ENCODE results near the gene WWOX.
"Not testable (repeated sequence)": the region's sequence is repeated elsewhere in the genome, so short reads cannot be mapped to it uniquely, and the experiment has no call there.

WWOX gene

DNA sequence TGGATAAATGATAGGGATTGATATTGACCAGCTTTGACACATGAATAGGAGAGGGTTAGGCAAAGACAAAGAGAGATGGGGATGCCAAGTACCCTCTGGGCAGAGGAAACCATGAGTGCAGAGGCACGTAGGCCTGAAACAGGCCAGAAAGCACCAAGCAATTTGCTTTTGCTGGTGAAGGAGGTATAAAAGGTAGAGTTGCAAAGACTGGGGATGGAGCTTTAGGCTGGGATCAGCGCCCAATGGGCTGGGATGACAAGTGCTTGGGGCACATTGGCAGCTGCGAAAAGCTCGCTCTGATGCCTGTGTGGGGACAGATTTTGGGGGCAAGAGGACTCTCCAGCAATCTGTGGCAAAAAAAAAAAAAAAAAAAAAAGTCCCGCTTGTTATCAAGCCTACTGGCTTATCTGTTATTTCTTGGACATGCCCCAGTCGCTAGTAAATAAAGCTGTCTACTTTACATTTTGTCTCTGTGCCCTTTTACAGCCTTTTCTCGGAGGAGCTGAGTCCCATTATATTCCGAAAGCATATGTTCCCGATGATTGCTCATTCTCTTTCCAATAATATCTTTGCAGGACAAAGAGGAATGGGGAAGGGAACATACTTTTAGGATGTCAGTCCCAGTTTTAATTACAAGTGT is 922.7 kb downstream of the WWOX start:
- no peak for DNase-seq (ENCODE audit: low read depth)

DNA sequence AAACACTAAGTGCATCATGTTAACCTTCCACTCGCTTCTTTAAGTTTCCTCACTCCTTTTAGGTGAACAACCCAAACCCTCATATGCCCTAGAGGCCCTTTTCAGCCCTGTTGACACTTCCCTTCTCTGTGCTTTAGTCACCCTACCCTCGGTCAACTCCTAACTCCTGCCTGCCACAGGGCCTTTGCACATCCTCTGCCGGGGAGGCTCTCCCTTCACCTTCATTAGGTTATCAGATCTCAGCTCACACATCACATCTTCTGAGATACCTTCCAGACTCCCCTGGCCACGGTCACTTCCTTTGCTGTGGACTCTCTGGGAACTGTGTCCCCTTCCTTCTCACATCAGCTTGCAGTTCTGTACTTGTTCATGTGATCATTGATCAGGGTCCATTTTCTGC is 926.7 kb downstream of the WWOX start:
- DNase-seq (ENCODE audit: low read depth) = no peak

DNA sequence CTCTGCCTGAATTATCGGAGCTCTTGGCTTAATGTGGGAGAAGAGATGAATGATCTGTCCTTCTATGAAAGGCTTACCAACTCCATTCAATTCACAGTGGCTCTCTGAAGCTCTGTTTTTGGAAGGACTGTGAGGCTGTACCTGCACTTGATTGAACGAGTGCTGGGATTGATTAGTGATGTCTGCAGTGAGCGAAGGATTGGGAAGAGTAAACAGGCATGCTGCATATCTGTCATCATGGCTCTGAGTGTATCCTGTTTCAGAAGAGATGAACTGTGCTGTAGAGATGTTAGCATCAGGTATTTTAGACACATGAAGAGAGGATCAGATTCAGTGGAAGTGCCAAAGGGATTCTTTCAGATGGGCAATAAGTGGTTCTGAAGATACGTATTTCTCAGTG is 937.1 kb downstream of the WWOX start:
- DNase-seq (ENCODE audit: low read depth) = no peak

DNA sequence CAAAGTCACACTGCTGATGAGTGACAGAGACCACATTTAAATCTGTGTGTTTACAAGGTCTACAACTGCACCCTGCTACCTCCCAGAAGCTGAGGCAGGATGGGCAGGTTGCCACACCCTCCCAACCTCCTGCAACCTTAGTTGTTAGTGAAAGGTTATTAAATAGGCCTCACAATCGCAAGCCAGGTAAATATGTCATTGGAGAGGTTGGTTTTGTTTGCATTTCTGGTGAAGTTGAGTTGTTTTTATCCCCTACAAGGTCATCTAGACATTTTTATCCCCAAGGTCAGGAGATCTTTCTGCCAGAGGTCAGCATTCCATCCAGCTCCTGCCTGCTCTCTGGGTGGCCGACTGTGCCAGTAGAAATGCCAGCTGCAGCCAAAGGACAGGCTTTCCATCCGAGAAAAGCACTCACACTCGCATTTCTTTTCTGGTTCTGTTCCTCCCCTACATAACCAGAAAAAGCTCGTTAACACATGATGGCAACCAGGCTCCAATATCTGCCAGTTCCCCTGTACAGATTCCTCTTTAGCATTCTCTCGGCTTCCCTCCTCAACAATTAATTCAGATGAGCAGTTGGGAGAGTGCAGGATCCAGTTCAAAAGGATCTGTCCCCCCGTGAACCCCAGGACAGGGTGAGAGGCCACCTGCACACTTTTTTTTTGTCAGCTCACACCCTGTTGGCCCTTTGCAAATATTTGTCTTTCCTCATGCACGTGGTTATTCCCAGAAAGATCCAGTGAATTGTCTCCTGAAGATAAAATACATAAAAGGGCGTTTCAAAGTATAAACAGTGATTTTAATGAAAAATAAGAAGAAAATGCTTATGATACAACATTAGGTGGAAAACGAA is 938.3 kb downstream of the WWOX start:
- DNase-seq (ENCODE audit: low read depth) = no peak

DNA sequence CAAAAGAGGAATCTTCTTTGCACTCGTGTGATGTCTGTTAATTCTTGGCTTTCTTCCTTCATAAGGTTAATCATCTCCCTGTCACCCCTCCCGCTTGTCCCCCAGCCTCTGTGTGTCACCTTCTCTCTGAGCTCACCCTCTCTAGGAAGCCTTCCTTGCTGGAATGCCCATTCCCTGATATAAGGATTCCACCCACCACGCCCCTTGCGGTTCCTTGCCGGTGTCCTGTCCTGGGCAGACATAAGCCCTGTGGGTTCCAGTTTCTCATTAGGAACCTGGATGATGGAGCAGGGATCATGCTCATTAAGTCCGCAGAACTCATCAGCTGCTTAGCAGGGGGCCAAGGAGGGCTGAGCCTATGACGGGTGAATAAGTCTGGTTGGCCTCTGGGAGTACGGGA is 941.8 kb downstream of the WWOX start:
- no peak for DNase-seq (ENCODE audit: low read depth)

DNA sequence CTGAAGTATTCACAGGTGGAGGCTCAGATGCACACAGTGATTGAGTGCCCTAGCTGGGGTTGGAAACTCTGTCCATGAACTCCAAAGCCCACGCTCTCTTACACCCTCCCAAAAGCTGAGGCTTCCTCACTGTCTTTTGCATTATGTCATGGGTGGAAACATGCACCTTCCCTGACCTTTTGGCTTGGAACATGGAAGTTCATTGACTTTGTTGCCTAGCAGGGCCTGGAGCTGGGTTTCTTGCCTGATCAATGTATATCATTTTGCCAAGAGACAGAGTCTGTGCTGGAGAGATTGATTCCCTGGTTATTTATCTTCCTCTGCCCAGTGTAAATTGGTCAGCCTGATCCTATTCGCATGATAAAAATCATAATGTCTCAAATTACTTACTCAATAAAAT is 942.7 kb downstream of the WWOX start:
- no peak for DNase-seq (ENCODE audit: low read depth)

DNA sequence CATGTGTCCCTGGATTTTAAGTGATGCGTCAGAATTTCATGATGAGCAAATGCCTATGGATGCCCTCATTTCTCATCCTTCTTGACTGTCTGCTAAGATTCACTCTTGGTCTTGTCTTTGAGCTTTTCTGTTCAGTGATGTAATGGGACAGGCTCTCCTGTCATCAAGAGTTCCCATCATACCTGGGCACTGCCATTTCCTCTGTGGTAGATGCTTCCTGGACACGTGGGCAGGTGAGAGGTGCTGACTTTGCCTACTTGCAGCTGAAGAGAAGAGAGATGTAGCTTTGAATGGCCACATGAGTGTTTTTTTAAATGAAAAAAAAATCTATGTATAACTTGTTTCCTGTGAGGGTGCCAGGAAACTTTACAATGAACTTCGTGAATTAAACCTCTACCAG is 943.4 kb downstream of the WWOX start:
- DNase-seq (ENCODE audit: low read depth) = peak; percentile 4

DNA sequence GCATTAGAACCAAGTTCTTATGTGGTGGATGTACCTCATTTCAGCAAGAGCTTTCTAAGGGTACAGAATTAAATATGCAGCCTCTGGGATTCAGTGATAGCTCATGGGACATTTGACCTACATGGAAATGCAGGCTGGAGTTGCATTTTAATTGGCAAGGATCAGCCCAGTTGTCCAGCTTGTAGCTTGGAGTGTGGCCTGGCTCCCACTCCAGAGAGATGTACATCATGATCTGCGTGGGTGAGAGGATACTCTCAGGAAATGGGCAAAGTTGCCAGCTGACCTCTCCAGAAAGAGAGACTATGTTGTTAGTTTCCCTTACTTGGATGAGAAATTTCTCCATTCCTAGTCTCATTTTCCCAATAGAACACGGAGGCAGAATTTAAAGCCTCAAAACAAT is 945.7 kb downstream of the WWOX start:
- no peak for DNase-seq (ENCODE audit: low read depth)

DNA sequence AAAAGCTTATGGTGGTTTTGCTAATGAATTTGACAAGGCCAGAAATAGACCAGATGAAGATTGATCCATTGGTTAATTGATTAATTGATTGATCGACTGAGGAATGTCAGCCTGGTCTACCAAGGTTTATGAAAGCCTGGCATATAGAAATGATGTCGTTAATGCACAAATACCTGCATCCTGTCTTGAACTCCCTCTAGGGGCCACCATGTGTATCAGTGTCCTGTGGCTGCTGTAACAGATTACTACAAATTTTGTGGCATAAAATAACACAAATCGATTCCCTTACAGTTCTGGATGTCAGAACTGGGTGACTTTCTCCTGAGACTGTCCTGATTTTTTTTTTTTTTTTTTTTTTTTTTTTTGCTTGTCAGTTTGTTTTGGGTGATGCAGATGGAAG is 947.9 kb downstream of the WWOX start:
- DNase-seq (ENCODE audit: low read depth) = no peak

DNA sequence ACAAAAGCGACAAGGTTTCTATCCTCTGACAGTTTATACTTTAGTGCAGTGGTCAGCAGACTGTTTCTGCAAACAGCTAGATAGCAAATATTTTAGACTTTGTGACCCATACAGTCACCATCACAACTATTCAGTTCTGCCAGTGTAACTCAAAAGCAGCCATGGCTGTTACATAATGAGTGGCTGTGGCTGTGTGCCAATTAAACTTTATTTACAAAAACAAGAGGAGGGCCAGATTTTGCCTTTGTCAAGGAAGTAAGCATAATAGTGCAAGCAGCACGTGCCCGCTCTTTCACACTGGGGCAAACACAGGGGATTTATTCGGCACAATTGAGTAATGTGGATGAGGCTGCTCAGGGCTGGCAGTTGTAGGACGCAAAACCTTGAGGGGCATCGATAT is 949.6 kb downstream of the WWOX start:
- no peak for DNase-seq (ENCODE audit: low read depth)

DNA sequence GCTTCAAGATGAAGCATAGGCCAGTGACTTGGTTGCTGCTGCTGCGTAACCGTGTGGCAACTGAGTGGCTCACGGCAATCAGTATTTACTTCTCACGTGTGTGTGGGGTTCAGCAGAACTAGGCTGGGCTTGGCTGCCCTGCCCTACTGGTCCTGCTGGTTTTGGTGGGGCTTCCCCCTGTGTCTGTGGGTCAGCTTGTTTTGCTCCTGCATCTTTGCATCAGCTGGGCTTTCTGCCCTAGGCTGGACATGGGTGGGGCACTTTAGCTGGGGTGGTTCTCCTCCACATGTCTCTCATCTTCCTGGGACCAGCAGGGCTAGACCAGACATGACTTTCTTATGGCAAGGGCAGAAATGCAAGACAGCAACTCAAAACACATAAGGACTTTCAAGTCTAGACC is 950.6 kb downstream of the WWOX start:
- no peak for DNase-seq (ENCODE audit: low read depth)

DNA sequence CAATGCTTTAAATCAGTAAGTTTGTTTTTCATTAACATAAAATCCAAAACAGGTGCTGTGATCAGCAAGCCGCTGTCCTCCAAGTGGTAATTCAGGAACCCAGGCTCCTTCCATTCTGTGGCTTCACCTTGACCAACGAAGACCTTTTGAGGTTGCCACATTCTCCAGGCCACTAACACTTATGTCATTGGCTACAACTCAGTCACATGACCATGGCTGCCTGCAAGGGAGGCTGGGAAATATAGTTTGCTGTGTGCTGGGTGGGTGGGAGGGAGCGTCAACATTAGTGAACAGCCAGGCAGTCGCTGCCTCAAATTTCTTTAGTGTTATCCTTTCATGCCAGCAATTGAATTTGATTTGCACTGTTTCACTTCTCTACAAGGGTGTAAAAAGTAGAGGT is 951.9 kb downstream of the WWOX start:
- DNase-seq (ENCODE audit: low read depth) = no peak

DNA sequence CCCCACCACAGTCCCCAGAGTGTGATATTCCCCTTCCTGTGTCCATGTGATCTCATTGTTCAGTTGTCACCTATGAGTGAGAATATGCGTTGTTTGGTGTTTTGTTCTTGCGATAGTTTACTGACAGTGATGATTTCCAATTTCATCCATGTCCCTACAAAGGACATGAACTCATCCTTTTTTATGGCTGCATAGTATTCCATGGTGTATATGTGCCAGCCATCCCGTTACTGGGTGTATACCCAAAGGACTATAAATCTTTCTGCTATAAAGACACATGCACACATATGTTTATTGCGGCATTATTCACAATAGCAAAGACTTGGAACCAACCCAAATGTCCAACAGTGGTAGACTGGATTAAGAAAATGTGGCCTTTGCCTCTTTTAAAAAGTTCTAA is 952.7 kb downstream of the WWOX start:
- DNase-seq (ENCODE audit: low read depth) = not testable (repeated sequence)

DNA sequence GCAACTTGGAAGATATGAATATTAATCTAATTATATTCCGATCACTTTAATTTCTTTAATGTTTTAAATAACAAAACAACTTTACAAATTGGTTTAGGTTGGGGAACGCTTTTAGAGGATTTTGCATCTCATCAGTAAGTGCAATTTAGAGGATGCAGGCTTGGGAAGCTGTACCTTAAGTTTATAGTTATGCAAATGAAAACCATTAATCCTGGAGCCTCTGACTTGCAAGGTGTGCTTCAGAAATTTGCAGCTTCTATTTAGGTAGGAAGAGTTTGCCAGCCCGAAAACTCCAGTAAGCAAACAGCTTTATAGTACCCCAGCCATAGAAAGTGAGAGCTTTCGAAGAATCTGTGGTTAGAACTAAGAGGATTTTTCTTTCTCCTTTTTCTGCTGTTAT is 954.1 kb downstream of the WWOX start:
- DNase-seq (ENCODE audit: low read depth) = no peak

DNA sequence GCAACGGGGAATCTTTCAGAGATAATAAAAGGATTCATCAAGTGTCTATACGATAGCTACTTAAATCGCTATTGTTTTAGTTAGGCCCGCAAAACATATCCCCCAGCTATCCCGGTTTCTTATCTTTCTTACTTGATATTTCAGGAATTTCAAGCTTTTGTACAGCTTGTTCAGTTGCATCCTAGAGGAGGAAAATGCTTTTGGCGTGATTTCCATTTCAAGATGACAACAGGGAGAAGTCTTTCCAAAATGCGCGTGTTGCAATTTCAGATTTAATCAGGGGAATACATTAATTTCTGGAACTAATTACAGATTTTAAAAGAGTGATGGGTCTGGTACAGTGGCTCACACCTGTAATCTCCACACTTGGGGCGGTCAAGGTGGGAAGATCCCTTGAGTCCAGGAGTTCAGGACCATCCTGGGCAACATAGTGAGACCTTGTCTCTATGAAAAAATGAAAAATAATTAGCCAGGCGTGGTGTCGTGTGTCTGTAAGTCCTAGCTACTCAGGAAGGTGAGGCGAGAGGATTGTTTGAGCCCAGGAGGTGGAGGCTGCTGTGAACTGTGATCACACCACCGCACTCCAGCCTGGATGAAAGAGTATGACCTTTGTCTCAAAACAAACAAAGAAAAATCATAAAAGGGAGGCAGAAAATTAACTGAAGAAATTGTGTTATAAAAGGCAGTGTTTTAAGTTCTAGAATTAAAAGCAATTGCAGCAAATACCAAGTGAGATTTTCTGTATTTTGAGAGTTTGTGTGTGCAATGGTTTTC is 954.9 kb downstream of the WWOX start:
- DNase-seq (ENCODE audit: low read depth) = no peak

DNA sequence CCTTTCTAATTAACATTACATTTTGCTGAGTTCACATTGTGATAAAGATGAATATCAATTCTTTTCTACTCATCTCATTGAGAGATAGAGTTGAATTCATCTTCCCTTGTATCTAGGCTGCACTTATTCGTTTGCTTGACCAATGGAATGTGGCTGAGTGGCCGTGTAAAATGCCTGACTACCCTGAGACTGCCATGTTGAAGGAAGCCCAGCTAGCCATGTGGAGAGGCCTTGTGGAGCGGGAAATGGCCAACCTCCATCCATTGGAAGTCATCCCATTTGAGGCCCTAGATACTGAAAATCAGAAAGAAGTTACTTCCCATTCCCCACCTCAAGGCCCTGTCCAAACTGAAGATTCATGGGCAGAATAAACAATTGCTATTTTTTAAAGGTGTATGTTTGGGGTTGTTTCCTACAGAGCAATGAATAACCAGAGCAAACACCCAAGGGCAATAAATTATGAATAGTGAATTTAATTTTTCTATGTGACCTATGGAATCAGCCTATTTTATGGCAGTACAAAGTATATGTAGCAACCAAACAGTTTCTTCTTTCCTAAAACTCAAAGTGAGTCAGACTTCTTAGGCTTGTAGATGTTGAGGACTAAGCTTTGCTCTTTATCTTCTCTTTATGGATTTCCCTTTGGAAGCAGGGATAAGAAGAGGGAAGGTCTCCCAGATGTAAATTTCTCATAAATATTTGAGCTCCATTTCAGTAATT is 956.0 kb downstream of the WWOX start:
- no peak for DNase-seq (ENCODE audit: low read depth)

DNA sequence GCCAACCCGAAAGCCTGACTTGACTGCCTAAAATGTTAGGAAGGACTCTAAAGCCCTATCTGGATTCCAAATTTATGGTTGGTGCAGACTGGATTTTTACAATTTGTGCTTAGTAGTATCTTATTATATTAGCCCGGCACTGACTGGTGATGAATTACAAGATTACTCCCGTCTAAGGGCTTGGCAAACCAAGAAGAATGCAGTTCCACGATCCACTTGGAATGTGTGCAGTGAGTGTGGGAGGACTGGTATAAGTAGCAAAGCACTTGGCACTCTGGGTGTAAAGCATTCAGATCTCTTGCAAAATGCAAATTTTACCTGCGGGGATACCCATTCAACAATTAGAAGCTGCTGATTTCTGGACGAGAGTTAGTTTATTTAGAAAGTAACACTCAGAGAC is 961.7 kb downstream of the WWOX start:
- no peak for DNase-seq (ENCODE audit: low read depth)

DNA sequence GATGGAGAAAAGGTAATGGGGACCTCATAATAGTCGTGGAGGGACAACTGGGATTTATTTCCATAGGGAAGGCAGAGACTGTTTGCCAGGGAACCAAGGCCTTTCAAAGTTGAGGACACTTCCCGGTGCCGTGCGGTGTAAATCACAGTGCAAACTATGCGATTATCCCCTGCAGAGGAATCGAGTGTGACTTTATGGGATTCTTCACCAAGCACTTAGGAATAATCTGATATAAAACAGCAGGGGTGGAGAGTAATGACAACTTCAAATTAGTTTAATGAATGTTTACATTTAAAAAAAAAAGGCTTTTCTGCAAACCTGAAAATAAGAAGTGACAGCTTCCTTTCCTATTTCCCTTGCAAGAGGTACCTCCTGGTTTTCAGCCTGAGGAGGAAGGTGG is 962.9 kb downstream of the WWOX start:
- no peak for DNase-seq (ENCODE audit: low read depth)

DNA sequence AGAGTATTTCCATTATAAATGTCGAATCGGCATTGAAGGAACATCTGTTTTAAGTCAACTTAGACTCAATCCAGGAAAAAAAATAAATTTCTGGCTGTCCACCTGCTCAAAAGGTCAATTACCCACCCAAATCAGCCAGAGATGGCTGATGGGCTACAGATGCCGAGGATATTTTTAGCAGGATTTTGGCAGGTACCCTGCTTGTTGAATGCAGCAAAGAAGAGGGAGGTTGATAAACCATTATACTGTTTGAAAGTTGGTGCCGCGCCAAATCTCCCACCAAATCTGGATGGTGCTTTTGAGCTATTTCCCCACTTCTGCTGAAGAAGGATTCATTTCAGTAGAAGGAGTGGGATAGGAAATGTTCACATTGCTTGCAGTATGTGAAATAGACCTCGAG is 963.4 kb downstream of the WWOX start:
- no peak for DNase-seq (ENCODE audit: low read depth)

DNA sequence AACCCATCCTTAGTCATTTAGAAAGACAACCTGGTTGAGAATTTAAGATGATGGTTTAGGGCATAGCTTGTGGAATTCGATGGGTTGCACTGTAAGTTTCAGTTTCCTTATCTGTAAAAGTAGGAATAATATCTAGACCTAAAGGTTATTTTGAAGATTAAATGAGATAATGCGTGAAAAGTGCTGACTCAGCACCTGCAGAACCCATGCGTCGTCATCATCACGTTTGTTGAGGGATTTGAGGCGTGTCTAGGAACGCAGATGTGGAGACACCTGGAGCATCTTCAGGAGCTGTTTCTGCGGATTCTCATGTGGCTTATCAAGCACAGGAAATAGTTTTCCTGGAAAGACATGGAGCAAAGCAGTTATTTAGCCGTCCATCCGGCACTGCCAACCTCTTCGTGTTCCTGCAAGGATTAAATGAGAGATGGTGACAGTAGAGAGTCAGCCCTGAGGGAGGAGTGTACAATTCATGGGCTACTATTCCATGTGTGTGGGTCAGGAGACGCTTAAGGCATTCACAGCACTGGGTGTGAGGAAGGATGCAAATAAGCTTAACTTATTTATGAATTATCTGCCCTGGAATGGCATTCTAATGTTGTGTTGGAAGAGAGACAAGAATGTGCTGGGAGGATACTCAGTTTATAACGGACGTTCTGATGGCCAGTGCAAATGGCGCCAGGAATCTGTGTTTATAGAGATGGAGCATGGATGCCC is 965.0 kb downstream of the WWOX start:
- no peak for DNase-seq (ENCODE audit: low read depth)

DNA sequence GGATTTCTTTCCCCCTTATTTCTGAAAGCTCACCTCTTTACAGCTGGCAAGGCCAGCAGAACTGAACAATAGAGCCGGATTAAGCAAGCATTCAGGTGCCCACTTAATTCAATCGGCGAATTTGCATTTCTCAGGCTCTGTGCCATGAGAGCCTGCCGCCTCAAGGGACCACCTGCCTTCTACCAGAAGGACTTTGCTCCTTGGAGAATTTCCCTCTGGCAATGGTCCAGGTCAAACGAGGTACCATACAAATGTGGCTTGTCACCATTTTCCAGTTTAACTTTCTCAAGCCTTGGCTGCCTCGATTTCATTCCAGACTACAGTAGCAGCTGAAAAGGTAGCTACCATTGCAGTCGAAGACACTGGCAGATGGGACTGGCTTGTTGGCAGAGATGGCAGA is 967.1 kb downstream of the WWOX start:
- DNase-seq (ENCODE audit: low read depth) = no peak

DNA sequence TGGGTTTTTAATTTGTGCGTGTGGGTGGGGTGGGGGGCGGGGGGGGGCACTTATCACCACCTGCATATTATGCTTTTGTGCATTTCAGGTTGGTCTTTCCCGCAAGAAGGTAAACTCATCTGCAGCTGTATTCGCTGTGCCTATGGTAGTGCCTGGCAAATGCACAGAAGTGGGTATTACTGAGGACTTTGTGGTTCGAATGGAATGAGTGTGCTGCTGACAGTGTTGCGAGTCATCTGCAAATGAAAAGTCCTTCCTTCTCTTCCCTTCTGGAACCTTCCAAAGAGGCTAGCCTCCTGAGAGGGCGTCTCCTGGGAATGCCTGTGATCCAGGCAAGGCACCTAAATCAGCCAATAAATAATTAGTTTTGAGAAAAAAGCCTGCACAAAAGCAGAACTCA is 968.1 kb downstream of the WWOX start:
- no peak for DNase-seq (ENCODE audit: low read depth)

Data from T-helper 22 cell (primary cell).